Neural cell (in vitro differentiated cells): ENCODE data around the gene SHISA3. TPM values are rescaled to one million over a fixed set of nuclear protein-coding genes. Genes with fewer than 3 reads are reported as not detected.

Experiments used
- H2AFZ ChIP-seq: fragments of 200-600, 300-800 bp; sonication (generic), shearing (Covaris generic); 2 replicates; pipeline ENCODE4 v1.6.0; 2014; ENCODE audit warnings: low read depth, mild to moderate bottlenecking, antibody characterized with exemption, low read length, moderate library complexity
- H3F3A ChIP-seq: fragments of 200-600 bp; shearing (Covaris generic); 2 replicates; pipeline ENCODE4 v1.6.1; 2016; ENCODE audit warnings: mild to moderate bottlenecking, moderate library complexity, mixed read lengths, antibody characterized with exemption, low read length; ENCODE audit not compliant: insufficient read depth, poor library complexity, severe bottlenecking
- H3K27ac ChIP-seq: fragments of 200-600, 300-800 bp; sonication (generic), shearing (Covaris generic); 2 replicates; pipeline ENCODE4 v1.5.1; 2014; ENCODE audit warnings: mild to moderate bottlenecking, low read length, moderate library complexity
- H3K27me3 ChIP-seq: fragments of 300-800, 200-600 bp; sonication (generic), shearing (Covaris generic); 2 replicates; pipeline ENCODE4 v1.6.0; 2014; ENCODE audit warnings: mild to moderate bottlenecking, low read depth, low read length, moderate library complexity; ENCODE audit not compliant: insufficient read depth
- H3K36me3 ChIP-seq: fragments of 300-800, 200-600 bp; sonication (generic), shearing (Covaris generic); 2 replicates; pipeline ENCODE4 v1.5.1; 2014; ENCODE audit warnings: mild to moderate bottlenecking, antibody characterized with exemption, low read length, moderate library complexity; ENCODE audit not compliant: insufficient read depth
- H3K4me2 ChIP-seq: fragments of 300-800, 200-600 bp; sonication (generic), shearing (Covaris generic); 2 replicates; pipeline ENCODE4 v1.6.0; 2014; ENCODE audit warnings: mild to moderate bottlenecking, low read length
- H3K4me3 ChIP-seq: fragments of 300-800, 200-600 bp; sonication (generic), shearing (Covaris generic); 2 replicates; pipeline ENCODE4 v1.5.1; 2014; ENCODE audit warnings: mild to moderate bottlenecking, low read length, moderate library complexity
- H3K79me2 ChIP-seq: fragments of 200-600 bp; shearing (Covaris generic); replicated peaks from 2 replicates; pipeline ENCODE4 v1.6.0; 2014; ENCODE audit warnings: mild to moderate bottlenecking, low read length, moderate library complexity; ENCODE audit not compliant: insufficient read depth
- H3K9ac ChIP-seq: fragments of 300-800, 200-600 bp; sonication (generic), shearing (Covaris generic); 2 replicates; pipeline ENCODE4 v1.6.1; 2016; ENCODE audit warnings: mild to moderate bottlenecking, low read length, mixed read lengths
- H3K9me2 ChIP-seq: fragments of 200-600 bp; shearing (Covaris generic); 2 replicates; pipeline ENCODE4 v1.6.1; 2016; ENCODE audit warnings: mild to moderate bottlenecking, low read length, mixed read lengths; ENCODE audit not compliant: insufficient read depth
- H3K9me3 ChIP-seq: fragments of 200-600, 300-800 bp; sonication (generic), shearing (Covaris generic); 2 replicates; pipeline ENCODE4 v1.6.1; 2016; ENCODE audit warnings: mild to moderate bottlenecking, mixed run types, low read length, moderate library complexity, mixed read lengths
- H4K20me1 ChIP-seq: fragments of 200-600 bp; shearing (Covaris generic); 2 replicates; pipeline ENCODE4 v1.6.1; 2016; ENCODE audit warnings: mild to moderate bottlenecking, mixed run types; ENCODE audit not compliant: insufficient read depth
- CTCF ChIP-seq: fragments of 450-650 bp; IDR thresholded peaks from 2 replicates; pipeline ENCODE4 v1.5.1; 2014; ENCODE audit warnings: antibody characterized with exemption, mild to moderate bottlenecking, moderate library complexity; ENCODE audit not compliant: poor library complexity, severe bottlenecking
- EP300 ChIP-seq: fragments of 450-650 bp; conservative IDR thresholded peaks from 2 replicates; pipeline ENCODE4 v1.6.1; 2014; ENCODE audit warnings: antibody characterized with exemption, mild to moderate bottlenecking, moderate library complexity; ENCODE audit not compliant: poor library complexity, severe bottlenecking
- EZH2 ChIP-seq: fragments of 200-600, 300-800 bp; shearing (Covaris generic), sonication (generic); IDR thresholded peaks from 2 replicates; pipeline ENCODE4 v1.6.1; 2014; ENCODE audit warnings: antibody characterized with exemption, low read length, borderline replicate concordance, mild to moderate bottlenecking; ENCODE audit not compliant: insufficient read depth, poor library complexity, severe bottlenecking
- MXI1 ChIP-seq: fragments of 450-650 bp; conservative IDR thresholded peaks from 2 replicates; pipeline ENCODE4 v1.6.1; 2014; ENCODE audit warnings: antibody characterized with exemption, mild to moderate bottlenecking; ENCODE audit not compliant: poor library complexity, severe bottlenecking
- POLR2AphosphoS5 ChIP-seq: IDR thresholded peaks from 2 replicates; pipeline ENCODE4 v1.6.1; 2012
- RAD21 ChIP-seq: fragments of 450-650 bp; conservative IDR thresholded peaks from 2 replicates; pipeline ENCODE4 v1.6.1; 2014; ENCODE audit warnings: antibody characterized with exemption, mild to moderate bottlenecking, moderate library complexity
- REST ChIP-seq: IDR thresholded peaks from 2 replicates; pipeline ENCODE4 v1.6.1; 2012; ENCODE audit warnings: borderline replicate concordance
- SMC3 ChIP-seq: fragments of 450-650 bp; conservative IDR thresholded peaks from 2 replicates; pipeline ENCODE4 v1.6.1; 2014; ENCODE audit warnings: antibody characterized with exemption, mild to moderate bottlenecking, moderate library complexity; ENCODE audit not compliant: poor library complexity
- TAF1 ChIP-seq: IDR thresholded peaks from 2 replicates; pipeline ENCODE4 v1.6.1; 2012; ENCODE audit warnings: low read depth
- polyA plus RNA-seq: library from polyadenylated mRNA; depleted of rRNA; stranded (reverse); fragments of >200 nt; gene quantifications from 2 replicates; pipeline ENCODE4 v1.2.3, GENCODE V29; 2014

SHISA3 gene
- polyA plus RNA-seq, 1 donor from 2014 or later = not detected

GRCh38 chr4:42352049-42352448 lies 45.2 kb upstream of the SHISA3 start:
- H3K36me3 ChIP-seq = no peaks in the 10 kb centered on the region
- no peak overlapping the region for H3K4me2 ChIP-seq
- H3K9me3 ChIP-seq = no peaks in the 10 kb centered on the region
- H3K27me3 ChIP-seq = no peaks in the 10 kb centered on the region
- no peaks in the 10 kb centered on the region for H3K9me2 ChIP-seq
- no peaks in the 10 kb centered on the region for H3K79me2 ChIP-seq
- H3K9ac ChIP-seq = no peak overlapping the region
- H2AFZ ChIP-seq = no peak overlapping the region
- H3K4me3 ChIP-seq = no peak overlapping the region
- H4K20me1 ChIP-seq = no peaks in the 10 kb centered on the region
- TF ChIP-seq EZH2 (no peak), RAD21 (no peak), TAF1 (no peak), EP300 (no peak), POLR2AphosphoS5 (no peak), SMC3 (no peak)
- no peak overlapping the region for H3K27ac ChIP-seq
- no peaks in the 10 kb centered on the region for H3F3A ChIP-seq

GRCh38 chr4:42357325-42357724 lies 40.0 kb upstream of the SHISA3 start:
- no peaks in the 10 kb centered on the region for H3K9me2 ChIP-seq
- H2AFZ ChIP-seq = no peak overlapping the region

More at GRCh38 chr4:42357325-42357724, 40.0 kb upstream of the SHISA3 start:
- no peak overlapping the region for H3K9ac ChIP-seq
- TF ChIP-seq EP300 = no peak
- TF ChIP-seq MXI1 = no peak
- no peak for TF ChIP-seq POLR2AphosphoS5
- TF ChIP-seq CTCF = no peak
- TF ChIP-seq SMC3 = no peak
- TF ChIP-seq TAF1 = no peak
- no peak for TF ChIP-seq RAD21
- no peak for TF ChIP-seq EZH2
- TF ChIP-seq REST = no peak
- H3K27me3 ChIP-seq = no peaks in the 10 kb centered on the region
- no peak overlapping the region for H3K27ac ChIP-seq
- no peak overlapping the region for H3K4me2 ChIP-seq
- H3F3A ChIP-seq = no peaks in the 10 kb centered on the region
- no peaks in the 10 kb centered on the region for H4K20me1 ChIP-seq
- no peaks in the 10 kb centered on the region for H3K79me2 ChIP-seq
- no peak overlapping the region for H3K4me3 ChIP-seq
- H3K9me3 ChIP-seq = no peaks in the 10 kb centered on the region
- H3K36me3 ChIP-seq = no peaks in the 10 kb centered on the region
